Measurements from ENCODE around the gene TRPM5. TPM values are rescaled to one million over a fixed set of nuclear protein-coding genes. Genes with fewer than 3 reads are reported as not detected.

The TRPM5 gene
- polyA plus RNA-seq, 1 of the 3 experiments (the other 2 are of a cell fraction): not detected

GRCh38 chr11:2413742-2414579 is 30.4 kb downstream of the TRPM5 start:
- POLR2A ChIA-PET: interaction anchor here (1.1 kb wide), 1 partner anchor 9 kb away, joined by 3 read pairs; no protein-coding TSS in a partner anchor
- H3K79me2 ChIP-seq (ENCODE audit: insufficient read depth): no peaks in the 10 kb centered on the region
- no peak overlapping the region for H2AFZ ChIP-seq (ENCODE audit: low read depth)

More at GRCh38 chr11:2413742-2414579, 30.4 kb downstream of the TRPM5 start:
- no peaks in the 10 kb centered on the region for H3F3A ChIP-seq (replicated peaks; ENCODE audit: insufficient read depth)
- H3K4me2 ChIP-seq: no peak overlapping the region
- no peaks in the 10 kb centered on the region for H3K27me3 ChIP-seq (ENCODE audit: insufficient read depth)
- no peak overlapping the region for H3K4me3 ChIP-seq (ENCODE audit: low read depth in 2 of 2, low read length in 1 of 2)
- TF ChIP-seq GATA2 (CRISPR knock-in tag; IDR thresholded peaks at IDR 0.05): no peak
- no peak for TF ChIP-seq PBX3 (IDR thresholded peaks at IDR 0.05)
- no peak for TF ChIP-seq CTCF (IDR thresholded peaks at IDR 0.05)
- no peak for TF ChIP-seq TEAD4 (IDR thresholded peaks at IDR 0.05; ENCODE audit: borderline replicate concordance, insufficient read depth)
- no peak for TF ChIP-seq ELF1 (IDR thresholded peaks at IDR 0.05)
- no peak for TF ChIP-seq POLR2AphosphoS5 (IDR thresholded peaks at IDR 0.05; ENCODE audit: low read depth, low read length)
- no peak for TF ChIP-seq MAX (IDR thresholded peaks at IDR 0.05; ENCODE audit: low read depth)
- no peak for TF ChIP-seq GABPA (IDR thresholded peaks at IDR 0.05; ENCODE audit: low read depth)
- no peak for TF ChIP-seq SMC3 (IDR thresholded peaks at IDR 0.05; ENCODE audit: low read depth, low read length)
- no peak for TF ChIP-seq TAF1 (IDR thresholded peaks at IDR 0.05; ENCODE audit: borderline replicate concordance, low read depth, low read length)
- no peak for TF ChIP-seq NFIC (IDR thresholded peaks at IDR 0.05; ENCODE audit: borderline replicate concordance)
- no peak for TF ChIP-seq MEF2A (IDR thresholded peaks at IDR 0.05; ENCODE audit: borderline replicate concordance, low read depth)
- no peak for TF ChIP-seq TCF12 (IDR thresholded peaks at IDR 0.05)
- no peak for TF ChIP-seq FOXJ3 (CRISPR knock-in tag; IDR thresholded peaks at IDR 0.05)
- TF ChIP-seq EP300 (IDR thresholded peaks at IDR 0.05; ENCODE audit: borderline replicate concordance in 1 of 2, low read depth in 1 of 2, low read length in 1 of 2): no peak
- no peak for TF ChIP-seq MXI1 (IDR thresholded peaks at IDR 0.05; ENCODE audit: low read depth, low read length)
- no peak for TF ChIP-seq EZH2phosphoT487 (IDR thresholded peaks at IDR 0.05; ENCODE audit: borderline replicate concordance, low read depth)
- H4K20me1 ChIP-seq (ENCODE audit: insufficient read depth): no peaks in the 10 kb centered on the region
- no peaks in the 10 kb centered on the region for H3K9me3 ChIP-seq
- no peaks in the 10 kb centered on the region for H3K36me3 ChIP-seq (replicated peaks in 1 of 2; ENCODE audit: control insufficient read depth in 1 of 2, insufficient read depth in 2 of 2, low read length in 1 of 2)
- DNase-seq: no peak
- no peaks in the 10 kb centered on the region for H3K4me1 ChIP-seq (ENCODE audit: control insufficient read depth in 1 of 2, insufficient read depth in 2 of 2, low read depth in 1 of 2, low read length in 1 of 2)
- WGBS (ENCODE audit: low lambda C conversion rate): 76% methylated on average over 27 of the region's 43 CpGs
- CTCF ChIA-PET: interaction anchor here (1.4 to 3.7 kb wide), 2 partner anchors 15 to 118 kb away, joined by 5 to 21 read pairs; no protein-coding TSS in a partner anchor
- no peak overlapping the region for H3K27ac ChIP-seq (ENCODE audit: low read depth in 2 of 2, low read length in 1 of 2)
- no peaks in the 10 kb centered on the region for H3K9me2 ChIP-seq
- H3K9ac ChIP-seq: no peak overlapping the region

Measured in SK-N-SH (cell line).